TTC549 (cell line): ENCODE data around the gene OR14C36.
"Not testable (repeated sequence)": the region's sequence is repeated elsewhere in the genome, so short reads cannot be mapped to it uniquely, and the experiment has no call there.

Experiments used
- FAIRE-seq: peaks from 2 replicates; lab custom pipeline; 2012; peaks lifted over from hg19 to GRCh38; lab: Jason Lieb, UNC

The OR14C36 gene

GRCh38 chr1:248348475-248348874 is at the start of gene OR14C36:
Gene OR14C36 (plus strand): TSS chr1:248348775. CDS start chr1:248348775, 0 bp downstream.
- FAIRE-seq, result no peak

GRCh38 chr1:248303324-248303723 is 45.3 kb upstream of the OR14C36 start, which contains the start of gene OR2T12:
Gene OR2T12 (minus strand): TSS chr1:248303424. CDS start chr1:248295578, 7,846 bp downstream.
- no peak for FAIRE-seq

GRCh38 chr1:248305672-248306071 is 42.9 kb upstream of the OR14C36 start:
- not testable (repeated sequence) for FAIRE-seq

- FAIRE-seq, result no peak
Measured at GRCh38 chr1:248306103-248306502, 42.5 kb upstream of the OR14C36 start.

- FAIRE-seq, result not testable (repeated sequence)
Measured at GRCh38 chr1:248306740-248307139, 41.8 kb upstream of the OR14C36 start.

GRCh38 chr1:248316796-248317195 is 31.8 kb upstream of the OR14C36 start:
- no peak for FAIRE-seq

- no peak for FAIRE-seq
Measured at GRCh38 chr1:248324468-248324867, 24.1 kb upstream of the OR14C36 start, which contains the start of gene OR2M7. Gene OR2M7 (minus strand): TSS chr1:248324568. CDS start chr1:248324568, 0 bp downstream.

GRCh38 chr1:248343451-248343850 is 5.1 kb upstream of the OR14C36 start:
- FAIRE-seq, result no peak

- FAIRE-seq, result no peak
Measured at GRCh38 chr1:248359415-248359814, 10.8 kb downstream of the OR14C36 start.

GRCh38 chr1:248361121-248361715 is 12.6 kb downstream of the OR14C36 start, which contains the start of gene OR2T4:
Gene OR2T4 (plus strand): TSS chr1:248361665. CDS start chr1:248361665, 0 bp downstream.
- no peak for FAIRE-seq

GRCh38 chr1:248366609-248367008 is 18.0 kb downstream of the OR14C36 start:
- no peak for FAIRE-seq

GRCh38 chr1:248372394-248372793 is 23.8 kb downstream of the OR14C36 start:
- no peak for FAIRE-seq

GRCh38 chr1:248373761-248374160 is 25.2 kb downstream of the OR14C36 start:
- FAIRE-seq, result no peak

GRCh38 chr1:248375446-248375845 is 26.9 kb downstream of the OR14C36 start, which contains the start of gene OR2T6:
Gene OR2T6 (plus strand): TSS chr1:248375746. CDS start chr1:248387609, 11,863 bp downstream.
- FAIRE-seq, result no peak

- no peak for FAIRE-seq
Measured at GRCh38 chr1:248376916-248377315, 28.3 kb downstream of the OR14C36 start.

- no peak for FAIRE-seq
Measured at GRCh38 chr1:248380854-248381253, 32.3 kb downstream of the OR14C36 start.

- no peak for FAIRE-seq
Measured at GRCh38 chr1:248388426-248388825, 39.9 kb downstream of the OR14C36 start.

- no peak for FAIRE-seq
Measured at GRCh38 chr1:248393050-248393449, 44.5 kb downstream of the OR14C36 start.
